ENCODE data around the gene C1orf53.
A peak's percentile ranks its signal among the peaks of the same experiment; 100 is the strongest.

Gene C1orf53

DNA sequence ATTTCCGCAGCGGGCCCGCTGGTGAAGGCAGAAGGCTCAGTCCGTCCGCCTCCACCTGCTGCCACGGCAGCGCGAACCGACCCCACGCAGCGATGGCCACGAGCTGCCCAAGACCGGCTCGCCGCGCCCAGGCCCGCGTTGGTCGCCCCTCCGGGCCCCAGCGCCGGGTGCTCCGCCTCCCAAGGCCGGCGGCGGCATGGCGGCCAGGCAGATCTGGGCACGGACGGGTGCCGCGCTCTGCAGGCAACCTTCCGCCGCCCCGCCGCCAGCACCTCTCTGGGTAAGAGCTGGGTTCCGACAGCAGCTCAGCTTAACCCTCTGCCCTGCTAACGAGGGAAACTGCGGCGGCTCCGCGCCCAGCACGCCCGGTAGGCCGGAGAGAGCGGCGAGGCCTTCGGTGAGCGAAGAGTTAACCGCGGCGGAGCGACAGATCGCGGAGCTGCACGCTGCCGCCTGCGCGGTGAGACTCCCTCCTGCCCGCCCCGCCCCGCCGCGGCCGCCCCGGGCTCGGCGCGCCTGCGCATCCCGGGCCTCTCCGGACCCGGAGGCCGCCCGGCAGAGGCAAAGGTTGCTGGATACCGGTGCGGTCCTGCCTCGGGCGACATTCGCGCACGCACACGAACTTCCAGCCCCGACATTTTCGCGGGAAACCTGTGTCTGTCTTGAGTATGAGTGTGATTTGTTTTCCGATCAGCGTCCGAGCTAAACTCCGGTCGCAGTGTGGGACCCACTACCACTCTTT, at the start of gene C1orf53:
TSS of gene C1orf53 (plus strand) at position 177 of the 742 bp plus-strand sequence. CDS start at position 197, 20 bp downstream.
- TF ChIP-seq TEAD4 (IDR thresholded peaks at IDR 0.05) (no peak), CEBPB (IDR thresholded peaks at IDR 0.05) (no peak), TAF1 (IDR thresholded peaks at IDR 0.05; ENCODE audit: low read depth) (peak; percentile 81), TCF12 (IDR thresholded peaks at IDR 0.05; ENCODE audit: low read depth) (peak; percentile 71), EP300 (IDR thresholded peaks at IDR 0.05; ENCODE audit: borderline replicate concordance) (no peak; the same call in 1 of the 2 replicates), RAD21 (IDR thresholded peaks at IDR 0.05; ENCODE audit: low read depth) (no peak), ZBTB7A (IDR thresholded peaks at IDR 0.05; ENCODE audit: low read depth) (no peak; the same call in 1 of the 2 replicates), YY1 (IDR thresholded peaks at IDR 0.05; ENCODE audit: low read depth) (peak; percentile 89), EGR1 (IDR thresholded peaks at IDR 0.05) (0 out of 2 replicates have a peak, but pooled peaks have one; percentile 3), CREB1 (IDR thresholded peaks at IDR 0.05; ENCODE audit: low read depth) (no peak; the same call in 1 of the 2 replicates), FOXM1 (IDR thresholded peaks at IDR 0.05; ENCODE audit: borderline replicate concordance, low read depth) (no peak), NFIC (IDR thresholded peaks at IDR 0.05) (0 out of 2 replicates have a peak, but pooled peaks have one; percentile 25)
- TF ChIP-seq, protein P1, sequence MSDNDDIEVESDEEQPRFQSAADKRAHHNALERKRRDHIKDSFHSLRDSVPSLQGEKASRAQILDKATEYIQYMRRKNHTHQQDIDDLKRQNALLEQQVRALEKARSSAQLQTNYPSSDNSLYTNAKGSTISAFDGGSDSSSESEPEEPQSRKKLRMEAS (IDR thresholded peaks at IDR 0.05), result peak; percentile 84
- TF ChIP-seq, protein P2, sequence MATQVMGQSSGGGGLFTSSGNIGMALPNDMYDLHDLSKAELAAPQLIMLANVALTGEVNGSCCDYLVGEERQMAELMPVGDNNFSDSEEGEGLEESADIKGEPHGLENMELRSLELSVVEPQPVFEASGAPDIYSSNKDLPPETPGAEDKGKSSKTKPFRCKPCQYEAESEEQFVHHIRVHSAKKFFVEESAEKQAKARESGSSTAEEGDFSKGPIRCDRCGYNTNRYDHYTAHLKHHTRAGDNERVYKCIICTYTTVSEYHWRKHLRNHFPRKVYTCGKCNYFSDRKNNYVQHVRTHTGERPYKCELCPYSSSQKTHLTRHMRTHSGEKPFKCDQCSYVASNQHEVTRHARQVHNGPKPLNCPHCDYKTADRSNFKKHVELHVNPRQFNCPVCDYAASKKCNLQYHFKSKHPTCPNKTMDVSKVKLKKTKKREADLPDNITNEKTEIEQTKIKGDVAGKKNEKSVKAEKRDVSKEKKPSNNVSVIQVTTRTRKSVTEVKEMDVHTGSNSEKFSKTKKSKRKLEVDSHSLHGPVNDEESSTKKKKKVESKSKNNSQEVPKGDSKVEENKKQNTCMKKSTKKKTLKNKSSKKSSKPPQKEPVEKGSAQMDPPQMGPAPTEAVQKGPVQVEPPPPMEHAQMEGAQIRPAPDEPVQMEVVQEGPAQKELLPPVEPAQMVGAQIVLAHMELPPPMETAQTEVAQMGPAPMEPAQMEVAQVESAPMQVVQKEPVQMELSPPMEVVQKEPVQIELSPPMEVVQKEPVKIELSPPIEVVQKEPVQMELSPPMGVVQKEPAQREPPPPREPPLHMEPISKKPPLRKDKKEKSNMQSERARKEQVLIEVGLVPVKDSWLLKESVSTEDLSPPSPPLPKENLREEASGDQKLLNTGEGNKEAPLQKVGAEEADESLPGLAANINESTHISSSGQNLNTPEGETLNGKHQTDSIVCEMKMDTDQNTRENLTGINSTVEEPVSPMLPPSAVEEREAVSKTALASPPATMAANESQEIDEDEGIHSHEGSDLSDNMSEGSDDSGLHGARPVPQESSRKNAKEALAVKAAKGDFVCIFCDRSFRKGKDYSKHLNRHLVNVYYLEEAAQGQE (IDR thresholded peaks at IDR 0.05; ENCODE audit: low read depth), result no peak
- TF ChIP-seq, protein P3, sequence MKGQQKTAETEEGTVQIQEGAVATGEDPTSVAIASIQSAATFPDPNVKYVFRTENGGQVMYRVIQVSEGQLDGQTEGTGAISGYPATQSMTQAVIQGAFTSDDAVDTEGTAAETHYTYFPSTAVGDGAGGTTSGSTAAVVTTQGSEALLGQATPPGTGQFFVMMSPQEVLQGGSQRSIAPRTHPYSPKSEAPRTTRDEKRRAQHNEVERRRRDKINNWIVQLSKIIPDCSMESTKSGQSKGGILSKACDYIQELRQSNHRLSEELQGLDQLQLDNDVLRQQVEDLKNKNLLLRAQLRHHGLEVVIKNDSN (IDR thresholded peaks at IDR 0.05), result no peak

DNA sequence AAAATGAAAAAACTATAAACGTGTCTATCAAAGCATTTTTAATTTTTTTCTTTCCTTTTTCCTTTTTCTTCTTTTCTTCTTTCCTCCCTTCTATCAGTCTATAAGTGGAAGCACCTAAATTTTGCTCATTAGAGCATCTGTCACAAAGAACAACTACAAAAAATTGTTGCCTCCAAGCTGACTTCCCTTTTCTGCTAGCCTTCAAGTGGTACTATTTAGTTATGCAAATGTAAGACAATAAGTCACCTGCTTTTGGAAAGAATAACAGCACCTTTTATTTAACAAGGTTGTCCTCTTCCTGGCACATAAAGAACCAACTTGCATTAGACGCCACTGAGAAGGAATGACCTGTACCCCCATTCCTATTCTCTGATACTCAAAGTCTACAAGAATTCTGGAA, 45.0 kb upstream of the C1orf53 start:
- TF ChIP-seq FOXM1 (IDR thresholded peaks at IDR 0.05; ENCODE audit: borderline replicate concordance, low read depth), result no peak
- no peak for TF ChIP-seq TAF1 (IDR thresholded peaks at IDR 0.05; ENCODE audit: low read depth)
- no peak for TF ChIP-seq ZBTB7A (IDR thresholded peaks at IDR 0.05; ENCODE audit: low read depth)
- no peak for TF ChIP-seq RAD21 (IDR thresholded peaks at IDR 0.05; ENCODE audit: low read depth)
- TF ChIP-seq, protein P3 (IDR thresholded peaks at IDR 0.05), result no peak

DNA sequence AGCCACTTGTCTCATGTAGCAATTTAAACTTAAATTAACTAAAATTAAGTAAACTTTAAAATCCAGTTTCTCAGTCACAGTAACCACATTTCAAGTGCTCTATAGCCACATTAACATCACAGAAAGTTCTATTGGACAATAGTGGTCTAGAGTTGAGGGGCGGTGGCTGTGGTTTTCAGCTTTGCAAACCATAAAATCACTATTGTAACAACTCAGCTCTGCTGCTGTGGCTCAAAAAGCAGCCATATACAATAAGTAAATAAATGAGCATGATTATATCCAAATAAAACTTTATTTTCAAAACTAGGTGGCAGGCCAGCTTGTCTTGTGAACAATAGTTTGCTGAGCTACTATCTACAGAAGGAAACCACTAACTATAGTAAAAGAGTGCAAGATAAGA, 43.4 kb upstream of the C1orf53 start:
- TF ChIP-seq TEAD4 (IDR thresholded peaks at IDR 0.05) (no peak), FOXM1 (IDR thresholded peaks at IDR 0.05; ENCODE audit: borderline replicate concordance, low read depth) (no peak), ZBTB7A (IDR thresholded peaks at IDR 0.05; ENCODE audit: low read depth) (no peak), TCF12 (IDR thresholded peaks at IDR 0.05; ENCODE audit: low read depth) (no peak), YY1 (IDR thresholded peaks at IDR 0.05; ENCODE audit: low read depth) (no peak)
- TF ChIP-seq, protein P2 (IDR thresholded peaks at IDR 0.05; ENCODE audit: low read depth), result no peak
- TF ChIP-seq, protein P1 (IDR thresholded peaks at IDR 0.05), result no peak

DNA sequence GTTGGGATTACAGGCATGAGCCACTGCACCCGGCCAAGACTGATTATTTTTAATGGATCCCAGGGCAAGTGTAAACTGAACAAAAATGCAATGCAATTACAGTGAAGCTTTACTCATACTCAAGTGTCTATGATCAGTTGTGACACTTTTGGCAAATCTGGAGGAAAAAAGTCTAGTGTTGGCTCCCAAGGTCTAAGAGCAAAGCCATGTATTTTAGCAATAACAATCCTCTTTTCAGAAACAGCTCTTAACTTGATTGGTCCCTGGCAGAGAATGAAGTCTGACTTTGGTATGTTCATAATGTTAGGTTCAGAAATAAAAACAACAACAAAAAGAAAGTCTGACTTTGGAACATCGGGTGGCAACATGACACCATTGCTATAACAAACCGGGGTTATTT, 40.2 kb upstream of the C1orf53 start:
- TF ChIP-seq EP300 (IDR thresholded peaks at IDR 0.05; ENCODE audit: borderline replicate concordance) (no peak), EGR1 (IDR thresholded peaks at IDR 0.05) (no peak), TEAD4 (IDR thresholded peaks at IDR 0.05) (no peak), TAF1 (IDR thresholded peaks at IDR 0.05; ENCODE audit: low read depth) (no peak), FOXM1 (IDR thresholded peaks at IDR 0.05; ENCODE audit: borderline replicate concordance, low read depth) (no peak)
- TF ChIP-seq, protein P1 (IDR thresholded peaks at IDR 0.05), result no peak

DNA sequence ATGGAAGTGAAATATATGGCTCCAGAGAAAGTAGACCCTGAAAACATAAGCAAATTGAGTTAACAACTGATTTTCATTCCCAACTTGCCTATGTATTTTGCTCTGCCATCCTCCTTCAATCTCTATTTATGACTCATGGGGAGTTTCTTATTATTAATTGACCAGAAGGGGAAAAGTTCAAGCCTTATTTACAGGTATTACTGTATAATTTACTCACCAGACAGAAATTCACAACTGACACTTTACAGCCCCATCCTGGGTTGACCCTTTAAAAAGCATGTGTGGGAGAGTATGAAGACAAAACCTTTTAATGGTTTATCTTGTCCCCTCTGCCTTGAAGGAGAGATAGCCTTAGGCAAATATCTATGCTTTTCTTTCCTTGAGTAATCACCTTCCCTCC, 39.8 kb upstream of the C1orf53 start:
- no peak for TF ChIP-seq CEBPB (IDR thresholded peaks at IDR 0.05)
- TF ChIP-seq TEAD4 (IDR thresholded peaks at IDR 0.05), result no peak
- TF ChIP-seq, protein P1 (IDR thresholded peaks at IDR 0.05), result no peak
- TF ChIP-seq TCF12 (IDR thresholded peaks at IDR 0.05; ENCODE audit: low read depth), result no peak
- no peak for TF ChIP-seq ZBTB7A (IDR thresholded peaks at IDR 0.05; ENCODE audit: low read depth)
- no peak for TF ChIP-seq TAF1 (IDR thresholded peaks at IDR 0.05; ENCODE audit: low read depth)
- no peak for TF ChIP-seq EP300 (IDR thresholded peaks at IDR 0.05; ENCODE audit: borderline replicate concordance)
- TF ChIP-seq NFIC (IDR thresholded peaks at IDR 0.05), result no peak
- TF ChIP-seq FOXM1 (IDR thresholded peaks at IDR 0.05; ENCODE audit: borderline replicate concordance, low read depth), result no peak
- TF ChIP-seq EGR1 (IDR thresholded peaks at IDR 0.05), result no peak
- TF ChIP-seq CREB1 (IDR thresholded peaks at IDR 0.05; ENCODE audit: low read depth), result no peak
- no peak for TF ChIP-seq RAD21 (IDR thresholded peaks at IDR 0.05; ENCODE audit: low read depth)
- TF ChIP-seq, protein P3 (IDR thresholded peaks at IDR 0.05), result no peak
- TF ChIP-seq, protein P2 (IDR thresholded peaks at IDR 0.05; ENCODE audit: low read depth), result no peak
- TF ChIP-seq YY1 (IDR thresholded peaks at IDR 0.05; ENCODE audit: low read depth), result no peak
